UCSD-AML1 (cell line): Measurements from ENCODE around the gene TMEM235.
A peak's percentile ranks its signal among the peaks of the same experiment; 100 is the strongest.
"Not testable (repeated sequence)": the region's sequence is repeated elsewhere in the genome, so short reads cannot be mapped to it uniquely, and the experiment has no call there.

Source experiments
- DNase-seq: peaks from one replicate; lab custom pipeline; 2025; ENCODE audit not compliant: unreplicated experiment; lab: John Stamatoyannopoulos, UW

The TMEM235 gene

GRCh38 chr17:78237401-78238012 lies 6.1 kb downstream of the TMEM235 start:
- DNase-seq = no peak

- DNase-seq = no peak
These were observed 7.5 kb downstream of the TMEM235 start for GRCh38 chr17:78238823-78239488.

- DNase-seq = no peak
These were observed 8.1 kb downstream of the TMEM235 start for GRCh38 chr17:78239489-78239931.

GRCh38 chr17:78240012-78240655 lies 8.7 kb downstream of the TMEM235 start:
- no peak for DNase-seq

GRCh38 chr17:78240839-78241238 lies 9.4 kb downstream of the TMEM235 start:
- DNase-seq = no peak

- DNase-seq = no peak
These were observed 10.0 kb downstream of the TMEM235 start for GRCh38 chr17:78241277-78242023.

- no peak for DNase-seq
These were observed 10.8 kb downstream of the TMEM235 start for GRCh38 chr17:78242024-78242742.

GRCh38 chr17:78247304-78247703 lies 15.9 kb downstream of the TMEM235 start:
- no peak for DNase-seq

GRCh38 chr17:78248051-78248914 lies 16.9 kb downstream of the TMEM235 start:
- DNase-seq = peak; percentile 26

GRCh38 chr17:78249074-78249817 lies 17.8 kb downstream of the TMEM235 start:
- DNase-seq = no peak

GRCh38 chr17:78249818-78250806 lies 18.7 kb downstream of the TMEM235 start:
- no peak for DNase-seq

- DNase-seq = peak; percentile 87
These were observed 19.7 kb downstream of the TMEM235 start for GRCh38 chr17:78250891-78251772.

GRCh38 chr17:78251773-78252103 lies 20.3 kb downstream of the TMEM235 start:
- DNase-seq = no peak

- DNase-seq = no peak
These were observed 20.7 kb downstream of the TMEM235 start for GRCh38 chr17:78252111-78252634.

- DNase-seq = no peak
These were observed 21.5 kb downstream of the TMEM235 start for GRCh38 chr17:78252701-78253635.

- not testable (repeated sequence) for DNase-seq
These were observed 22.2 kb downstream of the TMEM235 start for GRCh38 chr17:78253636-78253945.
